GM12872 (cell line): Measurements from ENCODE around the gene ENDOD1.

Source experiments
- TF ChIP-seq, protein P1 (sequence below): IDR thresholded peaks from 3 replicates; pipeline ENCODE4 v1.5.1; 2011; ENCODE audit warnings: low read depth, mild to moderate bottlenecking, low read length, moderate library complexity; ENCODE audit not compliant: insufficient read depth

Gene ENDOD1

DNA sequence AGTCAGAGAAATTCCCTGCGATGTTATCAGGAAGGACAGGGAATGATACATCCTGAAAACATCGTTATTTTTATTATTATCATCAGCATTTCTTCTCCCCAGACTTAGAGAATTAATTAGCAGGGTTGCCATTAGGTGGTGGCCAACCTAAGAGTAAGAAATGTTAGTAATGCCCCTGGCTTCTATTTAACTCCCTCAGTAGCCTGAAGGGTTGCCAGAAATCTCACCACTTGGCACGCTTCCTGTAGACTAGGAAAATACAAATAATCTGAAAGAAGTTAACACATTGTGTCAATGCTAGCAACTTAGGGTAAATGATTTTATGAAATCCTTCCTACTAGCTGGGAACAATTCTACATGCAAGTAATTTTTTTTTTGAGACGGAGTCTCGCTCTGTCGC is 45.5 kb downstream of the ENDOD1 start:
- TF ChIP-seq, protein P1, sequence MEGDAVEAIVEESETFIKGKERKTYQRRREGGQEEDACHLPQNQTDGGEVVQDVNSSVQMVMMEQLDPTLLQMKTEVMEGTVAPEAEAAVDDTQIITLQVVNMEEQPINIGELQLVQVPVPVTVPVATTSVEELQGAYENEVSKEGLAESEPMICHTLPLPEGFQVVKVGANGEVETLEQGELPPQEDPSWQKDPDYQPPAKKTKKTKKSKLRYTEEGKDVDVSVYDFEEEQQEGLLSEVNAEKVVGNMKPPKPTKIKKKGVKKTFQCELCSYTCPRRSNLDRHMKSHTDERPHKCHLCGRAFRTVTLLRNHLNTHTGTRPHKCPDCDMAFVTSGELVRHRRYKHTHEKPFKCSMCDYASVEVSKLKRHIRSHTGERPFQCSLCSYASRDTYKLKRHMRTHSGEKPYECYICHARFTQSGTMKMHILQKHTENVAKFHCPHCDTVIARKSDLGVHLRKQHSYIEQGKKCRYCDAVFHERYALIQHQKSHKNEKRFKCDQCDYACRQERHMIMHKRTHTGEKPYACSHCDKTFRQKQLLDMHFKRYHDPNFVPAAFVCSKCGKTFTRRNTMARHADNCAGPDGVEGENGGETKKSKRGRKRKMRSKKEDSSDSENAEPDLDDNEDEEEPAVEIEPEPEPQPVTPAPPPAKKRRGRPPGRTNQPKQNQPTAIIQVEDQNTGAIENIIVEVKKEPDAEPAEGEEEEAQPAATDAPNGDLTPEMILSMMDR: no peak

DNA sequence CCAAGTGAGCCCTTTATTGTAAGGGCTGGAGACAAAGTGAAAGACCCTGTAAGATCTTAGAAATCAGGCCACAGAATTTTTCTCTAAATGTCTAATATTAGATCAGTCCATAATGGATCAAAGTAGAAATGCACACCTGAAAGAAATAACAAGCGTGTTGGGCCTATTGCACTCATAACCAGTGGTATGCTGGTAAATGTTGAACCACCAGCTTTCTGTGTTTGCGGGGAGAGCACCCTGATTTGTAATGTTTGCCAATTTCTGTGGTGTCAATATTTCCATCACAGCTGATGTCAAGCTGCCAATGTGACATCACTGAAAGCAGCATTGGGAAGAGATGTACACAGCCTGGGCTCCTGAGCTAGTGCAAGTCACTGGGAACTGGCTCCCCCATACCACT is 46.2 kb downstream of the ENDOD1 start:
- TF ChIP-seq, protein P1: no peak

DNA sequence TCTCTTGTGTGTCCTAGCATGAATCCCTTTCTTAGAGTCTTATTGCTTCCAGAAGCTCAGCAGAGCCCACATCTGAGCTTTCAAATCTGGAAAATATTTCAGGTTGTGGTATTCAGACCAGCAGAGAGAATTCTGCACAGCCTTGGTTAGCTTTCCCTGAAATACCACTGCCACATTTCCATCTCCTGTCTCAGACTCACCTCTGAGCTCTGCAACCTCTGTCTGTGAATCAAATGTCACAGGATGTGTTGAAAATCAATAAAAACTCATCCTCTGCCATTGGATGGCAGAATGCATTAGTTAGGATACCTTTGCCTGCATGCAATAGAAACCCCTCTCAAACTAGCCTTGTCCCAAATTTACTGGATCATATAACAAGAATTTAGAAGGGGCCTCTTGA is 47.7 kb downstream of the ENDOD1 start:
- TF ChIP-seq, protein P1: no peak

DNA sequence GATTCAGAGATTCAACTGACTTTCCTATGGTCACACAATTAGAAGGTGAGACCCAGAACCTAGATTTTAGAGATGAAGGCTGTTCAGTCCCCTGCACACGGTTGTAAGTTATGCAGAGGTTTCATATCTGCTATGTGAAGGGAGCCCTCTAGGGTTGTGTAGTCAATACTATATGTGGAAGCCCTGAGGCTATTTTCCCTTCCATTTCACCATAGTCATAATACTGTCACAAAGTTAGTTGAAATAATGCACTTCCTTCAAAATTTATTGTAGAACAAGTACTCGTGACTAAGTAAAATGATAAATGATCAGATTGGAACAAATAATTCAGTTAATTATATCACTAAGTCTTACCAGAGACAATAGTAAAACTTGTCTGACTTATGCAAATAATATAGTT is 48.8 kb downstream of the ENDOD1 start:
- TF ChIP-seq, protein P1: peak; percentile 43; the same call in 2 of the 3 replicates

DNA sequence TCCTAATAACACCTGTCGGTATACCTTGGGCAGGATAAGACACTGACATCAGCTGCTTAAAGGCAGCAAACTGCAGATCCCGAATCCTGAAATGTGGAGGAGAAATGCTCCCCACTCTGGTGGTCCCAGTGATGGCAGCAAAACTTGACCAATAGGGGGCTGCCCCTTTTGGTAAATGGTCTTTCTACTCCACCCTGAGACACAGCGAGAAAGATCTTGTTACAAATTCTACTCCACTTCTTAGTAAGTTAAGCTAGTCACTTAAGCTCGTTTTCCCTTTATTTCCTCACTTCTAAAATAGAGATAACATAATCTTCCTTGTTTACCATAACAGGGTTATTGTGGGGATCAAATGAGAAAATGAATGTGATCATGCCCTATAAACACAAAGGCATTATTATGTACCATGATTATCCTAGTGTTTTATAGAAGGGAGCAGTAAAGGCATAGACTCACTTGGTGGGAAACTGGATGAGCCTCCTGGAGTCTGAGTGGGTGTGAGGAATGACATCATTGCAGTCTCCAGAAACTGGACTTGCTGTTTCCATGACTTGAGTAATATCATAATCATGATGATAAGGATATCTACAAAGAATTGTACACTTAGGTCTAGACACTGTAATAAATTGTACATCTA is 50.9 kb downstream of the ENDOD1 start:
- TF ChIP-seq, protein P1: no peak

DNA sequence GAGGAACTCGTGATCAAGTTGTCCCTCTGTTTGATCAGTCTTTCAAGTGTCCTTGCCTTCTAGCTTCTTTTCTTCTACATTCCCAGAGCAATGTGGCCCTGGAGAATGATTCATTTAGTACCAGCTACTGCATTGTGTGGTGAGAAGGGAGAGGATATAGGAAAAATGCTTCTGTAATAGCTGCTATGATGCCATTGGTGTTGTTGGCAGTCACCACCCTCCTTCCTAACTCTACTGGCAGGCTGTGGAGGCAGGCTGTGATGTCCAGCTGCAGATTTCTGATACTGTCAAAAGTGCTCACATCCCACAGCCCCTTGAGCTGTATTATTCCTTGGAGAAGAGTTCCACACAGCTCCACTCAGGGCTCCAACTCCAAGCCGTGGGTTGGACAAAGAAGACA is 52.8 kb downstream of the ENDOD1 start:
- TF ChIP-seq, protein P1: no peak

DNA sequence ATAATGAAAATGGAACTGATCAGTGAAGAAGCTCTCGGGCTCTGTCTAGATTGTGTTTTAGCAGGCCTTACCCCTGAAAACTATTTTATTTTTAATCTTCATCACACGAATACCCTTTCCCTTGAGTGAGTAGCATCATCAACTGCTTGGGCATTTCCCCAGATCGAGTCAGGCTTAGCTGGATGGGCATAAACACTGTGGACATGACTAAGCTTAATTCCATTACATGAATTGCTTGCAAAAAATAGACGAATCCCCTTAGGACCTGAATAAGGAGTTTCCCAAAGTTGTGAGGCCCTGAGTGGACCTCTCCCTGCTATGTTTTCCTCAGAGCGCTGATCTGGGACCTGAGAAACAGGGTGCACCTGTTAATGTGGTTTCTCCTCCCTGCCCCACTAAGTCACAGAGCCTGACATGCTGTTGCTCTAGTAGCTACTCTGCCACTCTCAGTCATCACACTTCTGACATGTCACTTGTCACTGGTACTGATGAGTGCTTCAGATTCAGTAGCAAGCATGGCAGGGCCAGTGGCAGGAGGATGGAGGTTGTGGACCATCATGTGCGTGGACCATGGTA is 53.5 kb downstream of the ENDOD1 start:
- TF ChIP-seq, protein P1: no peak
